IMR-90 (cell line): ENCODE data around the gene CPXM2. TPM values are rescaled to one million over a fixed set of nuclear protein-coding genes. Genes with fewer than 3 reads are reported as not detected.

Experiments used
- ATAC-seq: fragments of 200-7000 bp; cut with Tn5 transposase; 2 replicates; pipeline ENCODE4 v1.9.1; 2020; ENCODE audit warnings: low read depth, mild to moderate bottlenecking, moderate library complexity
- BruUV-seq: library from RNA; stranded (reverse); fragments of 400-500 nt; replicated peaks from 2 replicates; lab custom pipeline; 2021; lab: Mats Ljungman, UMichigan
- CTCF ChIA-PET: fragments of 300-600 bp; formaldehyde crosslinking; extraction: SDS; loops from one replicate; lab custom pipeline; 2021; ENCODE audit warnings: antibody characterized with exemption; lab: Yijun Ruan, JAX
- POLR2A ChIA-PET: fragments of 300-600 bp; sonication (Branson Sonifier 250); formaldehyde crosslinking; loops from one replicate; lab custom pipeline; 2022; ENCODE audit warnings: antibody characterized with exemption; ENCODE audit not compliant: unreplicated experiment; lab: Charles Lee
- DNase-seq: peaks from one replicate; pipeline ENCODE4 v3.0.0; 2013
- H2AFZ ChIP-seq: replicated peaks from 2 replicates; pipeline ENCODE3; 2013; ENCODE audit warnings: low read length, mild to moderate bottlenecking; ENCODE audit not compliant: poor library complexity
- H2AK5ac ChIP-seq: 2 replicates; pipeline ENCODE4 v1.6.1; 2013; ENCODE audit warnings: low read depth, low read length, inconsistent platforms
- H2AK9ac ChIP-seq: replicated peaks from 2 replicates; pipeline ENCODE3; 2013; ENCODE audit warnings: mild to moderate bottlenecking, low read depth, low read length, moderate library complexity; ENCODE audit not compliant: poor library complexity
- H2BK120ac ChIP-seq: 2 replicates; pipeline ENCODE4 v1.6.1; 2013; ENCODE audit warnings: low read depth, low read length, inconsistent platforms
- H2BK15ac ChIP-seq: 3 replicates; pipeline ENCODE4 v1.6.1; 2013; ENCODE audit warnings: low read depth, low read length, inconsistent platforms
- H2BK20ac ChIP-seq: 2 replicates; pipeline ENCODE4 v1.6.1; 2013; ENCODE audit warnings: low read depth, mild to moderate bottlenecking, inconsistent platforms, low read length, moderate library complexity
- H2BK5ac ChIP-seq: 2 replicates; pipeline ENCODE4 v1.6.1; 2013; ENCODE audit warnings: mild to moderate bottlenecking, low read depth, low read length, inconsistent platforms; ENCODE audit not compliant: poor library complexity, severe bottlenecking
- H3K14ac ChIP-seq: replicated peaks from 2 replicates; pipeline ENCODE4 v1.6.1; 2013; ENCODE audit warnings: low read depth, low read length, inconsistent platforms
- H3K18ac ChIP-seq: 2 replicates; pipeline ENCODE4 v1.6.1; 2013; ENCODE audit warnings: low read depth, low read length, control low read depth
- H3K23ac ChIP-seq: 2 replicates; pipeline ENCODE4 v1.6.1; 2013; ENCODE audit warnings: low read depth, low read length, inconsistent platforms
- H3K27ac ChIP-seq: 2 replicates; pipeline ENCODE4 v1.5.1; 2013; ENCODE audit warnings: mild to moderate bottlenecking, control low read depth, low read length; ENCODE audit not compliant: insufficient read depth
- H3K27me3 ChIP-seq: 2 replicates; pipeline ENCODE4 v1.6.1; 2013; ENCODE audit warnings: low read length; ENCODE audit not compliant: control insufficient read depth, insufficient read depth
- H3K36me3 ChIP-seq: 2 replicates; pipeline ENCODE4 v1.6.1; 2013; ENCODE audit warnings: low read length, mixed read lengths; ENCODE audit not compliant: control insufficient read depth, insufficient read depth
- H3K4ac ChIP-seq: 2 replicates; pipeline ENCODE4 v1.6.1; 2013; ENCODE audit warnings: low read depth, low read length, inconsistent platforms
- H3K4me1 ChIP-seq: 2 replicates; pipeline ENCODE4 v1.6.1; 2013; ENCODE audit warnings: low read length, mixed read lengths; ENCODE audit not compliant: control insufficient read depth, insufficient read depth
- H3K4me2 ChIP-seq: 2 replicates; pipeline ENCODE4 v1.6.1; 2013; ENCODE audit warnings: low read depth, mild to moderate bottlenecking, control low read depth, low read length, moderate library complexity
- H3K4me3 ChIP-seq: 2 replicates; pipeline ENCODE4 v1.5.1; 2013; ENCODE audit warnings: low read depth, mild to moderate bottlenecking, control low read depth, low read length, moderate library complexity; ENCODE audit not compliant: insufficient read depth
- H3K56ac ChIP-seq: 2 replicates; pipeline ENCODE4 v1.6.1; 2013; ENCODE audit warnings: low read length, inconsistent platforms; ENCODE audit not compliant: insufficient read depth; ENCODE audit errors: extremely low read depth
- H3K79me1 ChIP-seq, 2 experiments: 2 replicates each; pipeline ENCODE4 v1.6.1; 2013; ENCODE audit warnings: low read length in 2 of 2, inconsistent platforms in 1 of 2, low read depth in 1 of 2
- H3K9ac ChIP-seq: 2 replicates; pipeline ENCODE4 v1.6.1; 2013; ENCODE audit warnings: low read depth, low read length, control low read depth
- H3K9me1 ChIP-seq: 2 replicates; pipeline ENCODE4 v1.6.1; 2013; ENCODE audit warnings: low read length, inconsistent platforms; ENCODE audit not compliant: insufficient read depth
- H3K9me3 ChIP-seq: 2 replicates; pipeline ENCODE4 v1.6.1; 2013; ENCODE audit warnings: low read length; ENCODE audit not compliant: control insufficient read depth, insufficient read depth
- H4K20me1 ChIP-seq: 2 replicates; pipeline ENCODE4 v1.6.1; 2013; ENCODE audit warnings: low read length, inconsistent platforms; ENCODE audit not compliant: insufficient read depth
- H4K5ac ChIP-seq: 2 replicates; pipeline ENCODE4 v1.6.1; 2013; ENCODE audit warnings: mild to moderate bottlenecking, low read depth, low read length, control low read depth
- H4K8ac ChIP-seq, 2 experiments: 2 replicates each; pipeline ENCODE4 v1.6.1; 2013; ENCODE audit warnings: low read depth in 2 of 2, low read length in 2 of 2, control low read depth in 1 of 2, inconsistent platforms in 1 of 2
- H4K91ac ChIP-seq: 2 replicates; pipeline ENCODE4 v1.6.1; 2013; ENCODE audit warnings: low read depth, low read length, inconsistent platforms; ENCODE audit not compliant: insufficient read depth
- CEBPB ChIP-seq: IDR thresholded peaks from 2 replicates; pipeline ENCODE4 v1.6.1; 2012; ENCODE audit warnings: low read depth, low read length, improper control_type of control experiment
- CTCF ChIP-seq: conservative IDR thresholded peaks from 2 replicates; pipeline ENCODE4 v1.5.1; 2012; ENCODE audit warnings: mild to moderate bottlenecking, low read depth, low read length, improper control_type of control experiment
- FOS ChIP-seq: fragments of 150-350 bp; IDR thresholded peaks from 2 replicates; pipeline ENCODE4 v1.6.1; 2016; ENCODE audit warnings: low read depth, low read length
- MAFK ChIP-seq: IDR thresholded peaks from 2 replicates; pipeline ENCODE4 v1.6.1; 2012; ENCODE audit warnings: low read depth, low read length, improper control_type of control experiment
- MAZ ChIP-seq: IDR thresholded peaks from 2 replicates; pipeline ENCODE4 v1.6.1; 2012; ENCODE audit warnings: low read depth, mild to moderate bottlenecking, low read length, improper control_type of control experiment, moderate library complexity, borderline replicate concordance
- NFE2L2 ChIP-seq: fragments of 150-350 bp; IDR thresholded peaks from 2 replicates; pipeline ENCODE4 v1.6.1; 2016; ENCODE audit warnings: low read depth, mild to moderate bottlenecking, low read length
- POLR2A ChIP-seq: IDR thresholded peaks from 2 replicates; pipeline ENCODE4 v1.6.1; 2012; ENCODE audit warnings: mild to moderate bottlenecking, low read depth, low read length
- WGBS, 2 experiments: methylation state at CpG; one replicate each; pipeline versions ENCODE4 v1.1.5 to v1.1.7; 2013; ENCODE audit warnings: missing lambda C conversion rate in 2 of 2; ENCODE audit not compliant: insufficient read length in 1 of 2; ENCODE audit errors: extremely low coverage in 2 of 2; 5-methylcytosine and 5-hydroxymethylcytosine counted together
- dilution Hi-C: fragments of 300-500 bp; cut with HindIII; formaldehyde crosslinking; loops from one replicate; pipeline ENCODE4 v1.14.3; 2018; ENCODE audit warnings: low sequenced_read_pairs; ENCODE audit not compliant: unreplicated experiment
- in situ Hi-C: fragments of 300-500 bp; cut with MboI; formaldehyde crosslinking; loops from 3 replicates; pipeline ENCODE4 v1.14.3; 2019; ENCODE audit warnings: low sequenced_read_pairs, inconsistent platforms, mixed read lengths
- intact Hi-C: fragments of 100-400 bp; cut with micrococcal nuclease; formaldehyde crosslinking; loops from 2 replicates; pipeline ENCODE4 v1.10.0; 2022
- polyA plus RNA-seq, 3 experiments: library from polyadenylated mRNA; depleted of rRNA; stranded (reverse); fragments of >200 nt; gene quantifications; 2 replicates each; pipeline ENCODE4 v1.2.3, GENCODE V29; 2012; ENCODE audit warnings: low replicate concordance in 1 of 3
- total RNA-seq: library from RNA; depleted of rRNA; stranded (reverse); fragments of >200 nt; gene quantifications from 2 replicates; pipeline ENCODE4 v1.2.3, GENCODE V29; 2012
- TF ChIP-seq, protein P1 (sequence below): fragments of 150-350 bp; IDR thresholded peaks from 2 replicates; pipeline ENCODE4 v1.6.1; 2016; ENCODE audit warnings: low read depth, mild to moderate bottlenecking, low read length, moderate library complexity, borderline replicate concordance
- TF ChIP-seq, protein P2 (sequence below): fragments of 150-350 bp; IDR thresholded peaks from 2 replicates; pipeline ENCODE4 v1.6.1; 2017; ENCODE audit warnings: mild to moderate bottlenecking, antibody characterized with exemption, low read length, low read depth

CPXM2 gene
- total and polyA plus RNA-seq, 2 of the 4 experiments (the other 2 are of a cell fraction), result not detected

DNA sequence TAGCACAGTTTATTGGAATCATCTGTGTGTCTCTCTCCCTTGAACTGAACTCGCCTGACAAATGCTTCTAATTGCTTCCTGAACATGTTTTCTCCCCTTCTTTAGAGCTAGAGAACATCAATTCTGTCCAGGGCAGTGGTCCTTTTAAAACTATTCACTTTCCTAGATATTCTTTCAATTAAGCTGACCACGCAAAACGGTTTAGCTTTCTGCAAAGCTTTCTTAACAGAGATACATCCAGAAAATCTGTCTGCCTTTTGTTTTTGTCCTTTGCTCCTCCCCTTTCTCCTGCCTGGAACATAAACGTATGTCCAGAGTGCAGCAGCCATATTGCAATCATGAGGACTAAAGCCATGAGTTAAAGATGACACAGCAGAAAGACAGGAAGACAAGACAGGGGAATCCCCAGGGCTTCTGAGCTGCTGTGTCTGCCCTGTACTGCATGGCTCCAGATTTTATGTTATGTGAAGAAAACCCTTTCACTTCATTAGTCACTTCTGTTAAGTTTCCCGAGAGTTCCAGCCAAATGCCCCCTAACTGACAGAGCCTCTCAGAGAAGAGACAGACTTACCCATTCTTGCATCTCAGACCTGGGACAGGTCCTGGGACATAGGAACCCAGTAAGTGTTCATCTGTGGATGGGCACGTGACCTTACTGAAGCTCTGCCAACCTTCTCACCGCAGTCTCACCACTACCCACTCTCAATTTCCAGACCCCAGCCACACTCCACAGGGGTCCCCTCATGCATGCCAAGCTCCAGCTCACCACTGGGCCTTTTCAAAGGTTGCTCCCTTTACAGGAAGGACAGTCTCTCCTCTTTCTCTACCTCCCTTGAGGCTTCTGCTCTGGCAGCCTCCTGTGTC is 35.0 kb upstream of the CPXM2 start (continued):
- no peak for TF ChIP-seq NFE2L2

- Histone ChIP-seq H3K27ac (no peak overlapping the region), H3K9me3 (peaks cover 8% of the 10 kb centered on the region), H2BK20ac (no peak overlapping the region), H3K4me3 (no peak overlapping the region), H4K20me1 (no peaks in the 10 kb centered on the region), H3K14ac (no peak overlapping the region), H2BK120ac (no peak overlapping the region), H3K36me3 (no peaks in the 10 kb centered on the region), H2AK5ac (no peak overlapping the region), H4K8ac (no peak overlapping the region), H3K4me1 (no peaks in the 10 kb centered on the region), H2AK9ac (no peak overlapping the region), H2AFZ (no peak overlapping the region), H3K23ac (no peak overlapping the region), H4K91ac (no peak overlapping the region), H3K18ac (no peak overlapping the region), H3K9me1 (no peaks in the 10 kb centered on the region), H4K5ac (no peak overlapping the region), H3K79me1 (no peaks in the 10 kb centered on the region), H3K4ac (no peak overlapping the region), H3K56ac (no peak overlapping the region), H2BK5ac (no peak overlapping the region), H3K4me2 (no peak overlapping the region), H3K27me3 (no peaks in the 10 kb centered on the region), H3K9ac (no peak overlapping the region), H2BK15ac (no peak overlapping the region)
- ATAC-seq, result no peak
- no peak for DNase-seq
- TF ChIP-seq MAFK (no peak), MAZ (no peak), NFE2L2 (no peak), FOS (no peak), CTCF (no peak), CEBPB (no peak), POLR2A (no peak)
- TF ChIP-seq, protein P1, sequence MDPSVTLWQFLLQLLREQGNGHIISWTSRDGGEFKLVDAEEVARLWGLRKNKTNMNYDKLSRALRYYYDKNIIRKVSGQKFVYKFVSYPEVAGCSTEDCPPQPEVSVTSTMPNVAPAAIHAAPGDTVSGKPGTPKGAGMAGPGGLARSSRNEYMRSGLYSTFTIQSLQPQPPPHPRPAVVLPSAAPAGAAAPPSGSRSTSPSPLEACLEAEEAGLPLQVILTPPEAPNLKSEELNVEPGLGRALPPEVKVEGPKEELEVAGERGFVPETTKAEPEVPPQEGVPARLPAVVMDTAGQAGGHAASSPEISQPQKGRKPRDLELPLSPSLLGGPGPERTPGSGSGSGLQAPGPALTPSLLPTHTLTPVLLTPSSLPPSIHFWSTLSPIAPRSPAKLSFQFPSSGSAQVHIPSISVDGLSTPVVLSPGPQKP, result no peak
- TF ChIP-seq, protein P2, sequence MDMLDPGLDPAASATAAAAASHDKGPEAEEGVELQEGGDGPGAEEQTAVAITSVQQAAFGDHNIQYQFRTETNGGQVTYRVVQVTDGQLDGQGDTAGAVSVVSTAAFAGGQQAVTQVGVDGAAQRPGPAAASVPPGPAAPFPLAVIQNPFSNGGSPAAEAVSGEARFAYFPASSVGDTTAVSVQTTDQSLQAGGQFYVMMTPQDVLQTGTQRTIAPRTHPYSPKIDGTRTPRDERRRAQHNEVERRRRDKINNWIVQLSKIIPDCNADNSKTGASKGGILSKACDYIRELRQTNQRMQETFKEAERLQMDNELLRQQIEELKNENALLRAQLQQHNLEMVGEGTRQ, result no peak
- ChIA-PET POLR2A (no interaction called here), CTCF (no interaction called here)
- in situ Hi-C loops (no loop called here), intact Hi-C loops (no loop called here), dilution Hi-C loops (no loop called here)
- BruUV-seq, result no TSS peak
- WGBS, 2 experiments, result no CpG with 5 or more reads among the region's 2 CpGs
Measured at GRCh38 chr10:123922126-123922525, 30.5 kb upstream of the CPXM2 start.
